GM23338 (cell line): ENCODE results near the gene NMBR. TPM values are rescaled to one million over a fixed set of nuclear protein-coding genes. Genes with fewer than 3 reads are reported as not detected.

ENCODE experiments used
- ATAC-seq: fragments of 200-7000 bp; cut with Tn5 transposase; 3 replicates; pipeline ENCODE4 v1.9.1; 2020
- DNase-seq: peaks from one replicate; pipeline ENCODE4 v3.0.0-alpha.2; 2015; ENCODE audit warnings: low spot score
- H2AFZ ChIP-seq: fragments of 200-600 bp; sonication (generic); 2 replicates; pipeline ENCODE4 v1.8.0; 2016; ENCODE audit warnings: antibody characterized with exemption, mild to moderate bottlenecking, moderate library complexity
- H3F3A ChIP-seq: fragments of 200-600 bp; sonication (generic); replicated peaks from 2 replicates; pipeline ENCODE4 v1.8.0; 2017; ENCODE audit warnings: antibody characterized with exemption, mixed run types, low read depth
- H3K27ac ChIP-seq: fragments of 200-600 bp; sonication (generic); 2 replicates; pipeline ENCODE4 v1.6.1; 2016; ENCODE audit warnings: low read depth
- H3K27me3 ChIP-seq: fragments of 200-600 bp; sonication (generic); 2 replicates; pipeline ENCODE4 v1.8.0; 2016; ENCODE audit warnings: mild to moderate bottlenecking, mixed run types, moderate library complexity; ENCODE audit not compliant: insufficient read depth
- H3K36me3 ChIP-seq: fragments of 200-600 bp; sonication (generic); 2 replicates; pipeline ENCODE4 v1.8.0; 2016; ENCODE audit warnings: mild to moderate bottlenecking; ENCODE audit not compliant: insufficient read depth
- H3K4me1 ChIP-seq: fragments of 200-600 bp; sonication (generic); 2 replicates; pipeline ENCODE4 v1.8.0; 2016; ENCODE audit warnings: mild to moderate bottlenecking, moderate library complexity; ENCODE audit not compliant: insufficient read depth
- H3K4me2 ChIP-seq: fragments of 200-600 bp; sonication (generic); 2 replicates; pipeline ENCODE4 v1.7.1; 2017; ENCODE audit warnings: mixed run types
- H3K4me3 ChIP-seq: fragments of 200-600 bp; sonication (generic); 2 replicates; pipeline ENCODE4 v1.6.1; 2016; ENCODE audit warnings: mixed run types
- H3K79me2 ChIP-seq: fragments of 200-600 bp; sonication (generic); replicated peaks from 2 replicates; pipeline ENCODE4 v1.8.0; 2017; ENCODE audit warnings: mild to moderate bottlenecking; ENCODE audit not compliant: insufficient read depth
- H3K9me2 ChIP-seq: fragments of 200-600 bp; sonication (generic); 2 replicates; pipeline ENCODE4 v1.8.0; 2017; ENCODE audit not compliant: insufficient read depth
- H4K20me1 ChIP-seq: fragments of 200-600 bp; sonication (generic); replicated peaks from 2 replicates; pipeline ENCODE4 v1.8.0; 2017; ENCODE audit warnings: mild to moderate bottlenecking; ENCODE audit not compliant: insufficient read depth
- H3K27ac Mint-ChIP-seq: 2 replicates; pipeline ENCODE4 v1.8.0; 2020; ENCODE audit warnings: inconsistent platforms, mild to moderate bottlenecking, moderate library complexity, mixed read lengths
- H3K27me3 Mint-ChIP-seq: 3 replicates; pipeline ENCODE4 v1.8.0; 2022; ENCODE audit warnings: low read depth, mild to moderate bottlenecking, moderate library complexity, mixed read lengths, inconsistent platforms; ENCODE audit not compliant: insufficient read depth, poor library complexity
- H3K36me3 Mint-ChIP-seq: 3 replicates; pipeline ENCODE4 v1.8.0; 2021; ENCODE audit warnings: low read depth, mild to moderate bottlenecking, inconsistent platforms, moderate library complexity, mixed read lengths
- H3K4me1 Mint-ChIP-seq: 3 replicates; pipeline ENCODE4 v1.8.0; 2020; ENCODE audit warnings: mild to moderate bottlenecking, inconsistent platforms, mixed read lengths
- H3K4me3 Mint-ChIP-seq: 3 replicates; pipeline ENCODE4 v1.8.0; 2021; ENCODE audit warnings: moderate library complexity, mild to moderate bottlenecking, inconsistent platforms, mixed read lengths
- H3K9me3 Mint-ChIP-seq: 3 replicates; pipeline ENCODE4 v1.8.0; 2020; ENCODE audit warnings: moderate library complexity, mild to moderate bottlenecking, inconsistent platforms, mixed read lengths
- CREB1 ChIP-seq: fragments of 250-450 bp; sonication (Bioruptor Pico); IDR thresholded peaks from 2 replicates; pipeline ENCODE4 v1.5.0; 2020; ENCODE audit warnings: low read depth, mild to moderate bottlenecking, moderate library complexity
- EZH2 ChIP-seq: fragments of 200-600 bp; sonication (generic); IDR thresholded peaks from one replicate; pipeline ENCODE4 v1.8.0; 2017; ENCODE audit warnings: antibody characterized with exemption, mild to moderate bottlenecking, low read depth; ENCODE audit not compliant: unreplicated experiment
- EZH2phosphoT487 ChIP-seq: fragments of 200-600 bp; sonication (generic); IDR thresholded peaks from one replicate; pipeline ENCODE4 v1.8.1; 2018; ENCODE audit warnings: antibody characterized with exemption; ENCODE audit not compliant: unreplicated experiment
- POLR2AphosphoS5 ChIP-seq: IDR thresholded peaks from 2 replicates; pipeline ENCODE4 v1.6.1; 2016; ENCODE audit warnings: antibody characterized with exemption, low read depth
- STAT1 ChIP-seq: IDR thresholded peaks from one replicate; pipeline ENCODE4 v1.6.1; 2016; ENCODE audit warnings: antibody characterized with exemption; ENCODE audit not compliant: unreplicated experiment
- ZNF331 ChIP-seq: fragments of 250-450 bp; sonication (Bioruptor Pico); IDR thresholded peaks from 2 replicates; pipeline ENCODE4 v1.5.0; 2020; ENCODE audit warnings: low read depth, mild to moderate bottlenecking, moderate library complexity
- polyA plus RNA-seq: library from polyadenylated mRNA; unstranded; fragments of >200 nt; fragmentation: Nextera tagmentation; extraction: Ambion mirVana; gene quantifications from 2 replicates; pipeline ENCODE4 v1.2.1, GENCODE V29; 2016
- total RNA-seq: library from RNA; depleted of rRNA; stranded (reverse); fragments of >200 nt; shearing (Covaris generic); gene quantifications from 2 replicates; pipeline ENCODE4 v1.2.3, GENCODE V29; 2014
- TF ChIP-seq, protein P1 (sequence below): fragments of 250-450 bp; sonication (Bioruptor Pico); IDR thresholded peaks from 2 replicates; pipeline ENCODE4 v1.5.0; 2020; ENCODE audit warnings: mild to moderate bottlenecking, moderate library complexity

Gene NMBR
- total and polyA plus RNA-seq, 2 experiments from 2014 or later = not detected

DNA sequence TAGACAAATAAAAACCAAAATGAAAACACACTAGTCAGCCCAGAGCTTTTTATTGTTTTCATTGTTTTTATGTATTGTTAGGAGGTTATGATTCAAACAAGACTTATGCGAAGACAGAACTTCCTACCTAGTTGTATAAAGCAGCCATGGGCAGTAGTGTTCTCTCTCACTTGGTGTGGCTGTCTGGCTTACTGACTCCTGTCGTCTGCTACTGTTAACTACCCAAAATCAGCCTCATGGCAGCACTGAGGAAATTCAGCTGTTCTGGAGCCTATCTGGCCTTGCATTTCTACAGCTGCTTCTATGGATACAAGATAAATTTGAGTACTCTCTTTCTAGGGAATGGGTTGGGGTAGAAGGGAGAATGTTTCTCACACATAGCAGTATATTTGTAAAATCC is 20.6 kb upstream of the NMBR start:
- Histone ChIP-seq H4K20me1 (peaks cover 4% of the 10 kb centered on the region), H2AFZ (no peak overlapping the region), H3K27ac (no peak overlapping the region), H3K79me2 (peaks cover 34% of the 10 kb centered on the region), H3K4me1 (no peaks in the 10 kb centered on the region), H3K36me3 (peaks cover 17% of the 10 kb centered on the region; the same call in 1 of the 2 replicates), H3K4me2 (no peak overlapping the region), H3F3A (no peaks in the 10 kb centered on the region), H3K9me2 (no peaks in the 10 kb centered on the region), H3K27me3 (no peaks in the 10 kb centered on the region), H3K4me3 (no peak overlapping the region)
- H3K27me3 Mint-ChIP-seq = no peaks in the 10 kb centered on the region
- H3K9me3 Mint-ChIP-seq = no peaks in the 10 kb centered on the region
- TF ChIP-seq EZH2 (no peak), ZNF331 (no peak), POLR2AphosphoS5 (no peak), STAT1 (no peak), CREB1 (CRISPR knock-in tag) (no peak)
- ATAC-seq (no peak), DNase-seq (no peak)
- no peak overlapping the region for H3K4me3 Mint-ChIP-seq
- peaks cover 14% of the 10 kb centered on the region for H3K4me1 Mint-ChIP-seq
- peaks cover 25% of the 10 kb centered on the region; the same call in 2 of the 3 replicates for H3K36me3 Mint-ChIP-seq
- H3K27ac Mint-ChIP-seq = no peak overlapping the region; the same call in 1 of the 2 replicates

DNA sequence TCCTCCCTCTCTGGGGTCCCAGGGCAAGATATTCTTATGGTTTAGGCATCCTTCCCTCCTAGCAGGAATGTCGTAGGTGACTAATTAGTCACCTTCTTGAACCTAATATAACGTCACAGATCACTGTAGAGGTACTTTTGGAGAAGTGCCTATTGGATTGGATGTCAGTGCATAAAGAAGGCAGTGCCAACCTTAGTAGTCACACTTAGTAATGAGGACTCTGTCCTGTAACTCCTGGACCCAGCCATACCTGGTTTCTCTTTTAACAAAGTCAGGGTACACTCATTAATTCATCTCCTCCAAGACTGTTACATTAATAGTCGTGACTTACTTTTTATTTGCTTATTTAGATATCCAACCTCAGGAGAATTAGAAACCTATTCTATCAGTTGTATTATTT is 20.1 kb upstream of the NMBR start:
- peaks cover 18% of the 10 kb centered on the region for H3K4me1 Mint-ChIP-seq
- Histone ChIP-seq H3K36me3 (peaks cover 17% of the 10 kb centered on the region; the same call in 1 of the 2 replicates), H4K20me1 (peaks cover 8% of the 10 kb centered on the region), H3K4me1 (no peaks in the 10 kb centered on the region), H3K9me2 (no peaks in the 10 kb centered on the region), H3K27ac (no peak overlapping the region), H3K79me2 (peaks cover 39% of the 10 kb centered on the region), H2AFZ (no peak overlapping the region), H3K27me3 (no peaks in the 10 kb centered on the region), H3F3A (no peaks in the 10 kb centered on the region), H3K4me2 (no peak overlapping the region), H3K4me3 (no peak overlapping the region)
- peaks cover 21% of the 10 kb centered on the region; the same call in 2 of the 3 replicates for H3K36me3 Mint-ChIP-seq
- ATAC-seq = no peak
- TF ChIP-seq, protein P1, sequence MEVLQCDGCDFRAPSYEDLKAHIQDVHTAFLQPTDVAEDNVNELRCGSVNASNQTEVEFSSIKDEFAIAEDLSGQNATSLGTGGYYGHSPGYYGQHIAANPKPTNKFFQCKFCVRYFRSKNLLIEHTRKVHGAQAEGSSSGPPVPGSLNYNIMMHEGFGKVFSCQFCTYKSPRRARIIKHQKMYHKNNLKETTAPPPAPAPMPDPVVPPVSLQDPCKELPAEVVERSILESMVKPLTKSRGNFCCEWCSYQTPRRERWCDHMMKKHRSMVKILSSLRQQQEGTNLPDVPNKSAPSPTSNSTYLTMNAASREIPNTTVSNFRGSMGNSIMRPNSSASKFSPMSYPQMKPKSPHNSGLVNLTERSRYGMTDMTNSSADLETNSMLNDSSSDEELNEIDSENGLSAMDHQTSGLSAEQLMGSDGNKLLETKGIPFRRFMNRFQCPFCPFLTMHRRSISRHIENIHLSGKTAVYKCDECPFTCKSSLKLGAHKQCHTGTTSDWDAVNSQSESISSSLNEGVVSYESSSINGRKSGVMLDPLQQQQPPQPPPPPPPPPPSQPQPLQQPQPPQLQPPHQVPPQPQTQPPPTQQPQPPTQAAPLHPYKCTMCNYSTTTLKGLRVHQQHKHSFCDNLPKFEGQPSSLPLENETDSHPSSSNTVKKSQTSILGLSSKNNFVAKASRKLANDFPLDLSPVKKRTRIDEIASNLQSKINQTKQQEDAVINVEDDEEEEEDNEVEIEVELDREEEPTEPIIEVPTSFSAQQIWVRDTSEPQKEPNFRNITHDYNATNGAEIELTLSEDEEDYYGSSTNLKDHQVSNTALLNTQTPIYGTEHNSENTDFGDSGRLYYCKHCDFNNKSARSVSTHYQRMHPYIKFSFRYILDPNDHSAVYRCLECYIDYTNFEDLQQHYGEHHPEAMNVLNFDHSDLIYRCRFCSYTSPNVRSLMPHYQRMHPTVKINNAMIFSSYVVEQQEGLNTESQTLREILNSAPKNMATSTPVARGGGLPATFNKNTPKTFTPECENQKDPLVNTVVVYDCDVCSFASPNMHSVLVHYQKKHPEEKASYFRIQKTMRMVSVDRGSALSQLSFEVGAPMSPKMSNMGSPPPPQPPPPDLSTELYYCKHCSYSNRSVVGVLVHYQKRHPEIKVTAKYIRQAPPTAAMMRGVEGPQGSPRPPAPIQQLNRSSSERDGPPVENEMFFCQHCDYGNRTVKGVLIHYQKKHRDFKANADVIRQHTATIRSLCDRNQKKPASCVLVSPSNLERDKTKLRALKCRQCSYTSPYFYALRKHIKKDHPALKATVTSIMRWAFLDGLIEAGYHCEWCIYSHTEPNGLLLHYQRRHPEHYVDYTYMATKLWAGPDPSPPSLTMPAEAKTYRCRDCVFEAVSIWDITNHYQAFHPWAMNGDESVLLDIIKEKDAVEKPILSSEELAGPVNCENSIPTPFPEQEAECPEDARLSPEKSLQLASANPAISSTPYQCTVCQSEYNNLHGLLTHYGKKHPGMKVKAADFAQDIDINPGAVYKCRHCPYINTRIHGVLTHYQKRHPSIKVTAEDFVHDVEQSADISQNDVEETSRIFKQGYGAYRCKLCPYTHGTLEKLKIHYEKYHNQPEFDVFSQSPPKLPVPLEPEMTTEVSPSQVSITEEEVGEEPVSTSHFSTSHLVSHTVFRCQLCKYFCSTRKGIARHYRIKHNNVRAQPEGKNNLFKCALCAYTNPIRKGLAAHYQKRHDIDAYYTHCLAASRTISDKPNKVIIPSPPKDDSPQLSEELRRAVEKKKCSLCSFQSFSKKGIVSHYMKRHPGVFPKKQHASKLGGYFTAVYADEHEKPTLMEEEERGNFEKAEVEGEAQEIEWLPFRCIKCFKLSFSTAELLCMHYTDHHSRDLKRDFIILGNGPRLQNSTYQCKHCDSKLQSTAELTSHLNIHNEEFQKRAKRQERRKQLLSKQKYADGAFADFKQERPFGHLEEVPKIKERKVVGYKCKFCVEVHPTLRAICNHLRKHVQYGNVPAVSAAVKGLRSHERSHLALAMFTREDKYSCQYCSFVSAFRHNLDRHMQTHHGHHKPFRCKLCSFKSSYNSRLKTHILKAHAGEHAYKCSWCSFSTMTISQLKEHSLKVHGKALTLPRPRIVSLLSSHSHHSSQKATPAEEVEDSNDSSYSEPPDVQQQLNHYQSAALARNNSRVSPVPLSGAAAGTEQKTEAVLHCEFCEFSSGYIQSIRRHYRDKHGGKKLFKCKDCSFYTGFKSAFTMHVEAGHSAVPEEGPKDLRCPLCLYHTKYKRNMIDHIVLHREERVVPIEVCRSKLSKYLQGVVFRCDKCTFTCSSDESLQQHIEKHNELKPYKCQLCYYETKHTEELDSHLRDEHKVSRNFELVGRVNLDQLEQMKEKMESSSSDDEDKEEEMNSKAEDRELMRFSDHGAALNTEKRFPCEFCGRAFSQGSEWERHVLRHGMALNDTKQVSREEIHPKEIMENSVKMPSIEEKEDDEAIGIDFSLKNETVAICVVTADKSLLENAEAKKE (CRISPR knock-in tag) = no peak
- TF ChIP-seq EZH2phosphoT487 (no peak), EZH2 (no peak)
- DNase-seq = no peak
- H3K27ac Mint-ChIP-seq = no peak overlapping the region
- no peaks in the 10 kb centered on the region for H3K9me3 Mint-ChIP-seq
- no peaks in the 10 kb centered on the region for H3K27me3 Mint-ChIP-seq
- no peak overlapping the region for H3K4me3 Mint-ChIP-seq
